ENCODE data around the gene PIGN. TPM values are rescaled to one million over a fixed set of nuclear protein-coding genes. Genes with fewer than 3 reads are reported as not detected.

PIGN gene, protein sequence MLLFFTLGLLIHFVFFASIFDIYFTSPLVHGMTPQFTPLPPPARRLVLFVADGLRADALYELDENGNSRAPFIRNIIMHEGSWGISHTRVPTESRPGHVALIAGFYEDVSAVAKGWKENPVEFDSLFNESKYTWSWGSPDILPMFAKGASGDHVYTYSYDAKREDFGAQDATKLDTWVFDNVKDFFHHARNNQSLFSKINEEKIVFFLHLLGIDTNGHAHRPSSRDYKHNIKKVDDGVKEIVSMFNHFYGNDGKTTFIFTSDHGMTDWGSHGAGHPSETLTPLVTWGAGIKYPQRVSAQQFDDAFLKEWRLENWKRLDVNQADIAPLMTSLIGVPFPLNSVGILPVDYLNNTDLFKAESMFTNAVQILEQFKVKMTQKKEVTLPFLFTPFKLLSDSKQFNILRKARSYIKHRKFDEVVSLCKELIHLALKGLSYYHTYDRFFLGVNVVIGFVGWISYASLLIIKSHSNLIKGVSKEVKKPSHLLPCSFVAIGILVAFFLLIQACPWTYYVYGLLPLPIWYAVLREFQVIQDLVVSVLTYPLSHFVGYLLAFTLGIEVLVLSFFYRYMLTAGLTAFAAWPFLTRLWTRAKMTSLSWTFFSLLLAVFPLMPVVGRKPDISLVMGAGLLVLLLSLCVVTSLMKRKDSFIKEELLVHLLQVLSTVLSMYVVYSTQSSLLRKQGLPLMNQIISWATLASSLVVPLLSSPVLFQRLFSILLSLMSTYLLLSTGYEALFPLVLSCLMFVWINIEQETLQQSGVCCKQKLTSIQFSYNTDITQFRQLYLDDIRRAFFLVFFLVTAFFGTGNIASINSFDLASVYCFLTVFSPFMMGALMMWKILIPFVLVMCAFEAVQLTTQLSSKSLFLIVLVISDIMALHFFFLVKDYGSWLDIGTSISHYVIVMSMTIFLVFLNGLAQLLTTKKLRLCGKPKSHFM
- 24.6 and 28.2 TPM in 2 replicates for total RNA-seq

DNA sequence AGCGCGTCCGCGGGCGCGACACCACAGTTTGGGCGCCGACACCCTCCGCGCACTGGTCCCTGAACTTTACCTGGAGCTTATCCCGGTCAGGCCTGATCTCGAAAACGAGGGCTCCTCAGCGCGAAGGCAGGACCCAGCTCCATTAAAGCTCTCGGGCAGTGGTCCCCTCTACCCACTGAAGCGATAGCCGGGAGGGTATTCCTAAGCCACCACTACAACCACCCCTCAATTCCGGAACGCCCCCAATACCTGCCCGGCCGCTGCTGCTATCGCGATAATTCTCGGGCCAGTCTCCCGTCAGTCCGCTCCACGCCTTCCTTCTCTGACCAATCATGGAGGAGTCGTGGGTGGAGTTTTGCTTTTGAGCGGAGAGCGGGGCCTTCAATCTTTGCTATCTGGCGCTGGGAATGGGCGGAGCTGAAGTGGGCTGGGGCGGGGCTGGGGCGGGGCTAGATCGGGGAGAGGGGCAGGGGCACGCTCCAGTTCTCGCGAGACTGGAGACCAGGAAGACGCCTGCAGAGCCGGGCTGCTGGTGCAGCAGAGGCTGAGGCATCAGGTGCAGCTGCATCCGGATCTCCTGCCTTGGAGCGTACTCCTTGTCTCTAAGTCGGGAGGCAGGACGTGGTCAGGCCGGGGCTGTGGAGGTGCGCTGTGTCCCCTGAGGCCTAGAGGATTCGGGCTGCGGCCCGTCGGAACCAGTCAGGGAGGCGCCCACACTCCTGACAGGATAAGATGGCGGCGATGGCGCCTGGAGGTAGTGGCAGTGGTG lies at the start of gene PIGN, which contains the start of gene RELCH:
PIGN (minus strand) TSS at position 283 of the 769 bp plus-strand sequence. CDS start 25,703 bp downstream, outside the sequence.
RELCH (plus strand) TSS at position 482 of the 769 bp plus-strand sequence; CDS start at position 733, 251 bp downstream.

Other genes with a start within 250 kb of the PIGN start
- gene RELCH, start 199 bp upstream of the PIGN start, total RNA-seq = 17.4 and 19.1 TPM in 2 replicates
- 3.6 and 6.2 TPM in 2 replicates for gene TNFRSF11A, start 138.3 kb upstream of the PIGN start, total RNA-seq